K562 (cell line): Measurements from ENCODE around the gene BRME1.

Experiments
- EGR1 ChIP-seq: fragments of 450-650 bp; conservative IDR thresholded peaks from 2 replicates; pipeline ENCODE4 v1.6.1; 2017; ENCODE audit warnings: mild to moderate bottlenecking
- POLR2AphosphoS5 ChIP-seq: IDR thresholded peaks from 2 replicates; pipeline ENCODE4 v1.6.1; 2011; ENCODE audit warnings: mild to moderate bottlenecking, low read depth, low read length, moderate library complexity; ENCODE audit not compliant: control insufficient read depth, insufficient read depth
- TEAD1 ChIP-seq, 2 experiments: fragments of 450-650 bp in 1 of 2; sonication (generic) in 1 of 2; formaldehyde crosslinking; IDR thresholded peaks; 2 replicates each; pipeline versions ENCODE4 v1.4.0 to v1.8.0; 2020 to 2022; ENCODE audit warnings: mild to moderate bottlenecking in 2 of 2, missing genetic modification reagents in 1 of 2
- ZNF3 ChIP-seq: fragments of 250-450 bp; sonication (Bioruptor Pico); IDR thresholded peaks from 2 replicates; pipeline ENCODE4 v1.5.0; 2021; ENCODE audit warnings: mild to moderate bottlenecking, moderate library complexity
- TF ChIP-seq, protein P1 (sequence below), 2 experiments: fragments of 450-650 bp; formaldehyde crosslinking in 1 of 2; IDR thresholded peaks; 2 replicates each; pipeline versions ENCODE4 v1.4.0 to v1.6.1; 2014 to 2020; ENCODE audit warnings: mild to moderate bottlenecking in 2 of 2, borderline replicate concordance in 1 of 2, low read depth in 1 of 2
- TF ChIP-seq, protein P2 (sequence below), 3 experiments: IDR thresholded peaks in 2 of 3; conservative IDR thresholded peaks in 1 of 3; 2 replicates each; pipeline ENCODE4 v1.5.1; 2011 to 2012; ENCODE audit warnings: low read length in 3 of 3, mild to moderate bottlenecking in 3 of 3, control low read depth in 2 of 3, improper control_type of control experiment in 1 of 3, inconsistent platforms in 1 of 3, low read depth in 1 of 3, mixed read lengths in 1 of 3, moderate library complexity in 1 of 3; ENCODE audit not compliant: insufficient read depth in 2 of 3

DNA sequence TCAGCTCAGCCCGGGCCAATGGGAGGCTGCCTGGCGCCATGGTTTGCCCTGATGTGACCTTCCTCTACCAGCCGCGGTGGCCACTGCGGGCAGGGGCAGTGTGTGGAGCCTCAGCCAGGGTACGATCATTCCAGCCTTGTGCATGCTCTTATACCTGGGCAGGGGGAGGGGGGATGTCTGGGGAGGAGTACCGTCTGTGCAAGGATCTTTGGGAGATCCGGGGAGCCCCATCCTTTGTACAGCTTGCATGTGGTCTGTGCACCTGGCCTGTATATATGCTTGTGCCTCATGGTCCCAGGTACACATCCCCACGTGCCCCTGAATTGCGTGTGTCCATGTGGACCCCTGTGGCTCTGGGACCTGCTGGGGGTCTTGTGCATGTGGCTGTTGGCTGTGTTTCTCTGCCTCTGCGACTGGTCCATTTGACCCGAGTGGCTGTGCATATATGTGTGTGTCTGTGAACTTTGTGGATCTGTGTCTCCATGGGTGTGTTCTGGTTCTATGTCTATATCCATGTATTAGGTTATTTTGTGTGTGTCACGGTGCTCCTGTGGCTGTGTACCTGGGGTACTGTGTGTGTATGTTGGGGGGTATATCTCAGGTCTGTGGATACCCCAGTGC lies 41.8 kb downstream of the BRME1 start:
- no peak for TF ChIP-seq ZNF3 (CRISPR knock-in tag)
- TF ChIP-seq TEAD1 (CRISPR knock-in tag; IDR thresholded peaks at IDR 0.05), result no peak
- TF ChIP-seq POLR2AphosphoS5, result no peak
- TF ChIP-seq, protein P1, sequence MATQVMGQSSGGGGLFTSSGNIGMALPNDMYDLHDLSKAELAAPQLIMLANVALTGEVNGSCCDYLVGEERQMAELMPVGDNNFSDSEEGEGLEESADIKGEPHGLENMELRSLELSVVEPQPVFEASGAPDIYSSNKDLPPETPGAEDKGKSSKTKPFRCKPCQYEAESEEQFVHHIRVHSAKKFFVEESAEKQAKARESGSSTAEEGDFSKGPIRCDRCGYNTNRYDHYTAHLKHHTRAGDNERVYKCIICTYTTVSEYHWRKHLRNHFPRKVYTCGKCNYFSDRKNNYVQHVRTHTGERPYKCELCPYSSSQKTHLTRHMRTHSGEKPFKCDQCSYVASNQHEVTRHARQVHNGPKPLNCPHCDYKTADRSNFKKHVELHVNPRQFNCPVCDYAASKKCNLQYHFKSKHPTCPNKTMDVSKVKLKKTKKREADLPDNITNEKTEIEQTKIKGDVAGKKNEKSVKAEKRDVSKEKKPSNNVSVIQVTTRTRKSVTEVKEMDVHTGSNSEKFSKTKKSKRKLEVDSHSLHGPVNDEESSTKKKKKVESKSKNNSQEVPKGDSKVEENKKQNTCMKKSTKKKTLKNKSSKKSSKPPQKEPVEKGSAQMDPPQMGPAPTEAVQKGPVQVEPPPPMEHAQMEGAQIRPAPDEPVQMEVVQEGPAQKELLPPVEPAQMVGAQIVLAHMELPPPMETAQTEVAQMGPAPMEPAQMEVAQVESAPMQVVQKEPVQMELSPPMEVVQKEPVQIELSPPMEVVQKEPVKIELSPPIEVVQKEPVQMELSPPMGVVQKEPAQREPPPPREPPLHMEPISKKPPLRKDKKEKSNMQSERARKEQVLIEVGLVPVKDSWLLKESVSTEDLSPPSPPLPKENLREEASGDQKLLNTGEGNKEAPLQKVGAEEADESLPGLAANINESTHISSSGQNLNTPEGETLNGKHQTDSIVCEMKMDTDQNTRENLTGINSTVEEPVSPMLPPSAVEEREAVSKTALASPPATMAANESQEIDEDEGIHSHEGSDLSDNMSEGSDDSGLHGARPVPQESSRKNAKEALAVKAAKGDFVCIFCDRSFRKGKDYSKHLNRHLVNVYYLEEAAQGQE (IDR thresholded peaks at IDR 0.05; ENCODE audit: borderline replicate concordance), result no peak
- TF ChIP-seq, protein P1 (CRISPR knock-in tag; IDR thresholded peaks at IDR 0.05; ENCODE audit: low read depth), result no peak
- TF ChIP-seq EGR1, result no peak
- TF ChIP-seq, protein P2, sequence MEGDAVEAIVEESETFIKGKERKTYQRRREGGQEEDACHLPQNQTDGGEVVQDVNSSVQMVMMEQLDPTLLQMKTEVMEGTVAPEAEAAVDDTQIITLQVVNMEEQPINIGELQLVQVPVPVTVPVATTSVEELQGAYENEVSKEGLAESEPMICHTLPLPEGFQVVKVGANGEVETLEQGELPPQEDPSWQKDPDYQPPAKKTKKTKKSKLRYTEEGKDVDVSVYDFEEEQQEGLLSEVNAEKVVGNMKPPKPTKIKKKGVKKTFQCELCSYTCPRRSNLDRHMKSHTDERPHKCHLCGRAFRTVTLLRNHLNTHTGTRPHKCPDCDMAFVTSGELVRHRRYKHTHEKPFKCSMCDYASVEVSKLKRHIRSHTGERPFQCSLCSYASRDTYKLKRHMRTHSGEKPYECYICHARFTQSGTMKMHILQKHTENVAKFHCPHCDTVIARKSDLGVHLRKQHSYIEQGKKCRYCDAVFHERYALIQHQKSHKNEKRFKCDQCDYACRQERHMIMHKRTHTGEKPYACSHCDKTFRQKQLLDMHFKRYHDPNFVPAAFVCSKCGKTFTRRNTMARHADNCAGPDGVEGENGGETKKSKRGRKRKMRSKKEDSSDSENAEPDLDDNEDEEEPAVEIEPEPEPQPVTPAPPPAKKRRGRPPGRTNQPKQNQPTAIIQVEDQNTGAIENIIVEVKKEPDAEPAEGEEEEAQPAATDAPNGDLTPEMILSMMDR (IDR thresholded peaks at IDR 0.05 in 2 of 3, conservative IDR thresholded peaks at IDR 0.05 in 1 of 3; ENCODE audit: insufficient read depth in 2 of 3, low read depth in 1 of 3, low read length in 3 of 3), result no peak
